ENCODE measurements around the gene OR4P4.

OR4P4 gene

GRCh38 chr11:55634813-55635212 is at the start of gene OR4P4:
Gene OR4P4, plus strand, starts transcription at chr11:55635113.
- DNase-seq: no peak
- H3K27ac ChIP-seq (ENCODE audit: low read length): no peak within 1 kb of the TSS
- H4K20me1 ChIP-seq (ENCODE audit: insufficient read depth, low read length): no peaks in the 10 kb centered on the region
- no peaks in the 10 kb centered on the region for H3K27me3 ChIP-seq (ENCODE audit: insufficient read depth, low read length, poor library complexity)
- no peak within 1 kb of the TSS for H3K4me3 ChIP-seq (ENCODE audit: low read depth in 1 of 2, low read length in 2 of 2)
- no peaks in the 10 kb centered on the region for H3K79me2 ChIP-seq (ENCODE audit: insufficient read depth, low read length)
- no peak within 1 kb of the TSS for H3K4me2 ChIP-seq (ENCODE audit: insufficient read depth, low read length)
- H2AFZ ChIP-seq (ENCODE audit: low read depth, low read length): no peak within 1 kb of the TSS
- no peak within 1 kb of the TSS for H3K9ac ChIP-seq (ENCODE audit: low read depth, low read length)
- TF ChIP-seq EZH2 (IDR thresholded peaks at IDR 0.05; ENCODE audit: borderline replicate concordance, low read depth, low read length, severe bottlenecking) (no peak), CTCF (IDR thresholded peaks at IDR 0.05; ENCODE audit: borderline replicate concordance, extremely low read depth, low read length, poor library complexity, severe bottlenecking) (no peak)
- no peaks in the 10 kb centered on the region for H3K4me1 ChIP-seq (ENCODE audit: insufficient read depth, low read length)
- ATAC-seq (ENCODE audit: insufficient read depth, low read depth): no peak
- no peaks in the 10 kb centered on the region for H3K9me3 ChIP-seq (ENCODE audit: insufficient read depth, low read length, severe bottlenecking)
- no peaks in the 10 kb centered on the region for H3K36me3 ChIP-seq (ENCODE audit: insufficient read depth, low read length)

GRCh38 chr11:55607545-55607944 is 27.4 kb upstream of the OR4P4 start, which contains the start of gene OR4C11:
Gene OR4C11, minus strand, starts transcription at chr11:55607645. Its CDS starts 3,272 bp downstream, at chr11:55604373.
- Histone ChIP-seq H2AFZ (ENCODE audit: low read depth, low read length) (no peak within 1 kb of the TSS), H3K9me3 (ENCODE audit: insufficient read depth, low read length, severe bottlenecking) (no peaks in the 10 kb centered on the region), H3K79me2 (ENCODE audit: insufficient read depth, low read length) (no peaks in the 10 kb centered on the region), H3K27me3 (ENCODE audit: insufficient read depth, low read length, poor library complexity) (no peaks in the 10 kb centered on the region), H3K4me2 (ENCODE audit: insufficient read depth, low read length) (no peak within 1 kb of the TSS), H3K4me1 (ENCODE audit: insufficient read depth, low read length) (no peaks in the 10 kb centered on the region), H3K4me3 (ENCODE audit: low read depth in 1 of 2, low read length in 2 of 2) (no peak within 1 kb of the TSS), H4K20me1 (ENCODE audit: insufficient read depth, low read length) (no peaks in the 10 kb centered on the region), H3K9ac (ENCODE audit: low read depth, low read length) (no peak within 1 kb of the TSS), H3K27ac (ENCODE audit: low read length) (no peak within 1 kb of the TSS), H3K36me3 (ENCODE audit: insufficient read depth, low read length) (no peaks in the 10 kb centered on the region)
- ATAC-seq (ENCODE audit: insufficient read depth, low read depth) (no peak), DNase-seq (no peak)
- TF ChIP-seq EZH2 (IDR thresholded peaks at IDR 0.05; ENCODE audit: borderline replicate concordance, low read depth, low read length, severe bottlenecking) (no peak), CTCF (IDR thresholded peaks at IDR 0.05; ENCODE audit: borderline replicate concordance, extremely low read depth, low read length, poor library complexity, severe bottlenecking) (no peak)

GRCh38 chr11:55624531-55624930 is 10.4 kb upstream of the OR4P4 start:
- Histone ChIP-seq H2AFZ (ENCODE audit: low read depth, low read length) (no peak overlapping the region), H3K79me2 (ENCODE audit: insufficient read depth, low read length) (no peaks in the 10 kb centered on the region), H3K4me3 (ENCODE audit: low read depth in 1 of 2, low read length in 2 of 2) (no peak overlapping the region), H3K9ac (ENCODE audit: low read depth, low read length) (no peak overlapping the region), H3K9me3 (ENCODE audit: insufficient read depth, low read length, severe bottlenecking) (peaks cover 6% of the 10 kb centered on the region), H3K4me1 (ENCODE audit: insufficient read depth, low read length) (no peaks in the 10 kb centered on the region), H4K20me1 (ENCODE audit: insufficient read depth, low read length) (no peaks in the 10 kb centered on the region), H3K4me2 (ENCODE audit: insufficient read depth, low read length) (no peak overlapping the region), H3K27me3 (ENCODE audit: insufficient read depth, low read length, poor library complexity) (no peaks in the 10 kb centered on the region), H3K27ac (ENCODE audit: low read length) (no peak overlapping the region), H3K36me3 (ENCODE audit: insufficient read depth, low read length) (no peaks in the 10 kb centered on the region)
- DNase-seq (no peak), ATAC-seq (ENCODE audit: insufficient read depth, low read depth) (no peak)
- TF ChIP-seq CTCF (IDR thresholded peaks at IDR 0.05; ENCODE audit: borderline replicate concordance, extremely low read depth, low read length, poor library complexity, severe bottlenecking) (no peak), EZH2 (IDR thresholded peaks at IDR 0.05; ENCODE audit: borderline replicate concordance, low read depth, low read length, severe bottlenecking) (no peak)

GRCh38 chr11:55648027-55648426 is 13.1 kb downstream of the OR4P4 start, which contains the start of gene OR4S2:
Gene OR4S2, plus strand, starts transcription at chr11:55648327. Its CDS starts 2,577 bp downstream, at chr11:55650904.
- no peaks in the 10 kb centered on the region for H3K27me3 ChIP-seq (ENCODE audit: insufficient read depth, low read length, poor library complexity)
- no peaks in the 10 kb centered on the region for H3K79me2 ChIP-seq (ENCODE audit: insufficient read depth, low read length)
- H3K36me3 ChIP-seq (ENCODE audit: insufficient read depth, low read length): no peaks in the 10 kb centered on the region
- no peak within 1 kb of the TSS for H2AFZ ChIP-seq (ENCODE audit: low read depth, low read length)
- no peak within 1 kb of the TSS for H3K27ac ChIP-seq (ENCODE audit: low read length)
- no peaks in the 10 kb centered on the region for H3K4me1 ChIP-seq (ENCODE audit: insufficient read depth, low read length)
- H3K9me3 ChIP-seq (ENCODE audit: insufficient read depth, low read length, severe bottlenecking): no peaks in the 10 kb centered on the region
- no peak within 1 kb of the TSS for H3K4me3 ChIP-seq (ENCODE audit: low read depth in 1 of 2, low read length in 2 of 2)
- ATAC-seq (ENCODE audit: insufficient read depth, low read depth) (no peak), DNase-seq (no peak)
- H3K4me2 ChIP-seq (ENCODE audit: insufficient read depth, low read length): no peak within 1 kb of the TSS
- no peaks in the 10 kb centered on the region for H4K20me1 ChIP-seq (ENCODE audit: insufficient read depth, low read length)
- TF ChIP-seq CTCF (IDR thresholded peaks at IDR 0.05; ENCODE audit: borderline replicate concordance, extremely low read depth, low read length, poor library complexity, severe bottlenecking) (no peak), EZH2 (IDR thresholded peaks at IDR 0.05; ENCODE audit: borderline replicate concordance, low read depth, low read length, severe bottlenecking) (no peak)
- H3K9ac ChIP-seq (ENCODE audit: low read depth, low read length): no peak within 1 kb of the TSS

Data from DND-41 (cell line).